ENCODE data around the gene ANG.
"Not testable (repeated sequence)": the region's sequence is repeated elsewhere in the genome, so short reads cannot be mapped to it uniquely, and the experiment has no call there.

Gene ANG

GRCh38 chr14:20699931-20700330, 11.4 kb downstream of the ANG start:
- DNase-seq = no peak

- DNase-seq = not testable (repeated sequence)
These were observed 12.4 kb downstream of the ANG start for GRCh38 chr14:20700965-20701364.

- no peak for DNase-seq
These were observed 18.2 kb downstream of the ANG start for GRCh38 chr14:20706657-20707355.

GRCh38 chr14:20707622-20708021, 19.1 kb downstream of the ANG start:
- no peak for DNase-seq

- DNase-seq = no peak
These were observed 22.7 kb downstream of the ANG start for GRCh38 chr14:20711261-20711660.

GRCh38 chr14:20711685-20712084, 23.1 kb downstream of the ANG start:
- DNase-seq = no peak

- DNase-seq = no peak
These were observed 24.3 kb downstream of the ANG start for GRCh38 chr14:20712904-20713303.

GRCh38 chr14:20714593-20715250, 26.2 kb downstream of the ANG start:
- peak; percentile 45 for DNase-seq

- no peak for DNase-seq
These were observed 31.2 kb downstream of the ANG start for GRCh38 chr14:20719777-20720176.

- DNase-seq = no peak
These were observed 32.2 kb downstream of the ANG start for GRCh38 chr14:20720741-20721140.

GRCh38 chr14:20722016-20722415, 33.5 kb downstream of the ANG start:
- DNase-seq = no peak

GRCh38 chr14:20723488-20723887, 34.9 kb downstream of the ANG start:
- no peak for DNase-seq

- DNase-seq = not testable (repeated sequence)
These were observed 37.6 kb downstream of the ANG start for GRCh38 chr14:20726121-20726520.

GRCh38 chr14:20726531-20726930, 38.0 kb downstream of the ANG start:
- DNase-seq = no peak

GRCh38 chr14:20730891-20731290, 42.3 kb downstream of the ANG start:
- DNase-seq = no peak

GRCh38 chr14:20732477-20732876, 43.9 kb downstream of the ANG start:
- DNase-seq = no peak

GRCh38 chr14:20732979-20733635, 44.5 kb downstream of the ANG start:
- DNase-seq = no peak

GRCh38 chr14:20733684-20734429, 45.3 kb downstream of the ANG start:
- DNase-seq = no peak

GRCh38 chr14:20734430-20734806, 45.9 kb downstream of the ANG start:
- DNase-seq = no peak

GRCh38 chr14:20738292-20738691, 49.7 kb downstream of the ANG start:
- DNase-seq = not testable (repeated sequence)

- DNase-seq = no peak
These were observed 53.6 kb downstream of the ANG start for GRCh38 chr14:20742132-20742531.

GRCh38 chr14:20743556-20743955, 55.0 kb downstream of the ANG start:
- DNase-seq = no peak
